ENCODE measurements around the gene ADM2. TPM values are rescaled to one million over a fixed set of nuclear protein-coding genes. Genes with fewer than 3 reads are reported as not detected.
"Not testable (repeated sequence)": the region's sequence is repeated elsewhere in the genome, so short reads cannot be mapped to it uniquely, and the experiment has no call there.

The ADM2 gene
- total RNA-seq, 1 experiment from 2014 or later: 10.5 TPM

GRCh38 chr22:50518606-50519005 is 37.3 kb downstream of the ADM2 start:
- ChIA-PET CTCF (no interaction called here), POLR2A (ENCODE audit: unreplicated experiment) (no interaction called here)
- no peak for DNase-seq
- Histone ChIP-seq H3K4me2 (no peak overlapping the region), H3K9me2 (ENCODE audit: insufficient read depth) (no peaks in the 10 kb centered on the region), H3K79me2 (ENCODE audit: low read depth) (peaks cover 37% of the 10 kb centered on the region), H3K9me3 (ENCODE audit: insufficient read depth, low read depth) (no peaks in the 10 kb centered on the region), H3K27ac (no peak overlapping the region), H3K4me3 (no peak overlapping the region), H3K4me1 (replicated peaks; ENCODE audit: insufficient read depth) (peaks cover 3% of the 10 kb centered on the region; the same call in 1 of the 2 replicates), H3F3A (ENCODE audit: insufficient read depth, low read depth) (peaks cover 9% of the 10 kb centered on the region; the same call in 1 of the 2 replicates), H4K20me1 (ENCODE audit: insufficient read depth) (peaks cover 29% of the 10 kb centered on the region), H3K27me3 (ENCODE audit: insufficient read depth, low read depth) (no peaks in the 10 kb centered on the region), H2AFZ (no peak overlapping the region), H3K36me3 (ENCODE audit: low read depth) (peaks cover 26% of the 10 kb centered on the region)
- intact Hi-C loops (cut with micrococcal nuclease; ENCODE audit: unreplicated experiment): no loop called here
- no TSS peak for BruUV-seq (replicated peaks)
- no peak for TF ChIP-seq EZH2 (IDR thresholded peaks at IDR 0.05; ENCODE audit: low read depth)
- TF ChIP-seq, protein P1, sequence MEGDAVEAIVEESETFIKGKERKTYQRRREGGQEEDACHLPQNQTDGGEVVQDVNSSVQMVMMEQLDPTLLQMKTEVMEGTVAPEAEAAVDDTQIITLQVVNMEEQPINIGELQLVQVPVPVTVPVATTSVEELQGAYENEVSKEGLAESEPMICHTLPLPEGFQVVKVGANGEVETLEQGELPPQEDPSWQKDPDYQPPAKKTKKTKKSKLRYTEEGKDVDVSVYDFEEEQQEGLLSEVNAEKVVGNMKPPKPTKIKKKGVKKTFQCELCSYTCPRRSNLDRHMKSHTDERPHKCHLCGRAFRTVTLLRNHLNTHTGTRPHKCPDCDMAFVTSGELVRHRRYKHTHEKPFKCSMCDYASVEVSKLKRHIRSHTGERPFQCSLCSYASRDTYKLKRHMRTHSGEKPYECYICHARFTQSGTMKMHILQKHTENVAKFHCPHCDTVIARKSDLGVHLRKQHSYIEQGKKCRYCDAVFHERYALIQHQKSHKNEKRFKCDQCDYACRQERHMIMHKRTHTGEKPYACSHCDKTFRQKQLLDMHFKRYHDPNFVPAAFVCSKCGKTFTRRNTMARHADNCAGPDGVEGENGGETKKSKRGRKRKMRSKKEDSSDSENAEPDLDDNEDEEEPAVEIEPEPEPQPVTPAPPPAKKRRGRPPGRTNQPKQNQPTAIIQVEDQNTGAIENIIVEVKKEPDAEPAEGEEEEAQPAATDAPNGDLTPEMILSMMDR (conservative IDR thresholded peaks at IDR 0.05): no peak

DNA sequence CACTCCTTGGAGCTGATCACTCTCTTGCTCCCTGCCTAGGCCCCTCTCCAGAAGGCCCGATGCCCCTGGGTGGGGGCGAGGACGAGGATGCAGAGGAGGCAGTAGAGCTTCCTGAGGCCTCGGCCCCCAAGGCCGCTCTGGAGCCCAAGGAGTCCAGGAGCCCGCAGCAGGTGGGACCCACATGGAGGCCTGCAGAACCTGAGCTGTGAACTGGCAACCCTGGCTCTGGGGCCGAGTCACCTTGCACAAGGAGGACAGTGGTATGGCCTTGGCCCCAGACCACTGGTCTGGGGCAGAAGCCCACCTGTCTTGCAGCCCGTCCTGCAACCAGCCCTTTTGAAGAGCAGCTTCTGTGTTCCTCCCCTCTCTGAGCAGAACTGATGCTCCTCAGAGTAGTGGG is 37.8 kb downstream of the ADM2 start:
- no TSS peak for BruUV-seq (replicated peaks)
- Histone ChIP-seq H4K20me1 (ENCODE audit: insufficient read depth) (peaks cover 34% of the 10 kb centered on the region), H3K27ac (no peak overlapping the region), H3K9me3 (ENCODE audit: insufficient read depth, low read depth) (no peaks in the 10 kb centered on the region), H3K79me2 (ENCODE audit: low read depth) (peaks cover 37% of the 10 kb centered on the region), H3K36me3 (ENCODE audit: low read depth) (peaks cover 26% of the 10 kb centered on the region), H3K27me3 (ENCODE audit: insufficient read depth, low read depth) (no peaks in the 10 kb centered on the region), H3F3A (ENCODE audit: insufficient read depth, low read depth) (peaks cover 14% of the 10 kb centered on the region; the same call in 1 of the 2 replicates), H3K4me1 (replicated peaks; ENCODE audit: insufficient read depth) (peaks cover 9% of the 10 kb centered on the region), H3K4me3 (no peak overlapping the region), H3K9me2 (ENCODE audit: insufficient read depth) (no peaks in the 10 kb centered on the region), H2AFZ (no peak overlapping the region), H3K4me2 (no peak overlapping the region)
- intact Hi-C loops (cut with micrococcal nuclease; ENCODE audit: unreplicated experiment): no loop called here
- TF ChIP-seq, protein P1 (conservative IDR thresholded peaks at IDR 0.05): no peak
- TF ChIP-seq EZH2 (IDR thresholded peaks at IDR 0.05; ENCODE audit: low read depth): no peak
- POLR2A ChIA-PET (ENCODE audit: unreplicated experiment): no interaction called here
- CTCF ChIA-PET: no interaction called here
- no peak for DNase-seq

GRCh38 chr22:50520184-50520583 is 38.8 kb downstream of the ADM2 start:
- DNase-seq; H2AFZ ChIP-seq; H3K27me3 ChIP-seq (ENCODE audit: insufficient read depth, low read depth); H3K9me3 ChIP-seq (ENCODE audit: insufficient read depth, low read depth); CTCF ChIA-PET; H3K9me2 ChIP-seq (ENCODE audit: insufficient read depth); H3K27ac ChIP-seq; BruUV-seq (replicated peaks); POLR2A ChIA-PET (ENCODE audit: unreplicated experiment); H3K4me2 ChIP-seq; H3K4me3 ChIP-seq; intact Hi-C loops (cut with micrococcal nuclease; ENCODE audit: unreplicated experiment): not testable (repeated sequence)
- H3K4me1 ChIP-seq (replicated peaks; ENCODE audit: insufficient read depth): peaks cover 12% of the 10 kb centered on the region
- H3K79me2 ChIP-seq (ENCODE audit: low read depth): peaks cover 32% of the 10 kb centered on the region
- peaks cover 26% of the 10 kb centered on the region for H3K36me3 ChIP-seq (ENCODE audit: low read depth)
- H3F3A ChIP-seq (ENCODE audit: insufficient read depth, low read depth): peaks cover 19% of the 10 kb centered on the region
- H4K20me1 ChIP-seq (ENCODE audit: insufficient read depth): peaks cover 32% of the 10 kb centered on the region

- Histone ChIP-seq H3F3A (ENCODE audit: insufficient read depth, low read depth) (peaks cover 23% of the 10 kb centered on the region), H3K9me2 (ENCODE audit: insufficient read depth) (no peaks in the 10 kb centered on the region), H4K20me1 (ENCODE audit: insufficient read depth) (peaks cover 28% of the 10 kb centered on the region), H3K4me2 (no peak overlapping the region), H3K36me3 (ENCODE audit: low read depth) (peaks cover 26% of the 10 kb centered on the region), H3K27ac (no peak overlapping the region), H3K27me3 (ENCODE audit: insufficient read depth, low read depth) (no peaks in the 10 kb centered on the region), H3K79me2 (ENCODE audit: low read depth) (peaks cover 29% of the 10 kb centered on the region), H3K9me3 (ENCODE audit: insufficient read depth, low read depth) (no peaks in the 10 kb centered on the region), H2AFZ (no peak overlapping the region), H3K4me3 (no peak overlapping the region), H3K4me1 (replicated peaks; ENCODE audit: insufficient read depth) (peaks cover 12% of the 10 kb centered on the region)
- no TSS peak for BruUV-seq (replicated peaks)
- ChIA-PET CTCF (interaction anchor here (0.5 kb wide), 1 partner anchor 22 kb away, joined by 14 read pairs; no protein-coding TSS in a partner anchor), POLR2A (ENCODE audit: unreplicated experiment) (no interaction called here)
- no peak for DNase-seq
- TF ChIP-seq, protein P1 (conservative IDR thresholded peaks at IDR 0.05): no peak
- no peak for TF ChIP-seq EZH2 (IDR thresholded peaks at IDR 0.05; ENCODE audit: low read depth)
- intact Hi-C loops (cut with micrococcal nuclease; ENCODE audit: unreplicated experiment): no loop called here
These were observed 39.6 kb downstream of the ADM2 start for GRCh38 chr22:50520826-50521453.
